ENCODE results near the gene POLR3A. TPM values are rescaled to one million over a fixed set of nuclear protein-coding genes. Genes with fewer than 3 reads are reported as not detected.

Gene POLR3A
- polyA plus RNA-seq, 1 donor (not counting 4 experiments of a cell fraction or from before 2014, with no cell fraction given): 15.5 TPM

DNA sequence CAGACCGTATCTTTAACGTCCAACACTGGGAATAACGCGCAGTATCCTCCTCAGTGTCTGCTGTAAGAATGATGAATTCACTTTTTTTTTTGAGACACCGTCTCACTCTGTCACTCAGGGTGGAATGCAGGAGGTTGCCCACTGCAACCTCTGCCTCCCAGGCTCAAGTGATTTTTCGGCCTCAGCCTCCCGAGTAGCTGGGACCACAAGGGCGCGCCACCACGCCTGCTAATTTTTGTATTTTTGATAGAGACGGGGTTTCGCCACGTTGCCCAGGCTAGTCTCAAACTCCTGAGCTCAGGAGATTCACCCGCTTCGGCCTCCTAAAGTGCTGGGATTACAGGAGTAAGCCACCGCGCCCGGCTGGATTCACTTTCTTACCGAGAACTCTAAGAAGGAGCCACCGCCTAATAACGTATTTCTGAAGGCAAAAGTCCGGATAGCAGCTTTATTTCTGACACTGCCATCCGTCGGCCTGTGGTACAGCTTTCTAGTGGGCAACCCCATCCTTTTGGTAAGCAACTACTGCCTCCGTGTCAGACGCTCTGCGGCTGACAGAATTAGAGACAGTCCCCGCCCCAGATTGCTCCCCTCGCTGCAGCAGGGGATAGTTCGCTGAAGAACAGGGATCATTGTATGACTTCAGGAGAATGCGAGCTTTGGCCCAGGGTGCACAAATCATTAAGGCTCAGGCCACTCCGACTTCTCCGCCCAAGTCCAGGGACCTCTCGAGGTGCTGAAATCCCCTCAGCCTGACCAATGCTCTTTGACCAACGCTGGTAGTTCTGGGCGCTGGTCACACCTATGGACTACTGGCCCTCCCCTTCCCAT is 662 bp downstream of the POLR3A start:
- Histone ChIP-seq H3K36me3 (ENCODE audit: control insufficient read depth in 2 of 2, extremely low read depth in 1 of 2, insufficient read depth in 2 of 2, low read length in 2 of 2) (peaks cover 9 to 22% of the 10 kb centered on the region in 2 experiments), H4K20me1 (ENCODE audit: control insufficient read depth, extremely low read depth, insufficient read depth, low read length) (no peaks in the 10 kb centered on the region), H3K27ac (ENCODE audit: control insufficient read depth, insufficient read depth, low read length) (peak overlapping the region; percentile 85), H3K9me1 (ENCODE audit: control insufficient read depth, extremely low read depth, insufficient read depth, low read length) (no peaks in the 10 kb centered on the region), H3K4me2 (ENCODE audit: control insufficient read depth, extremely low read depth, insufficient read depth, low read depth, low read length) (peak overlapping the region; percentile 81), H3K9ac (ENCODE audit: control insufficient read depth, extremely low read depth, insufficient read depth, low read length) (peak overlapping the region; percentile 98), H3K9me3 (ENCODE audit: control insufficient read depth, low read depth, low read length) (no peaks in the 10 kb centered on the region), H2AFZ (ENCODE audit: control insufficient read depth, low read length) (peak overlapping the region; percentile 84), H3K4me1 (ENCODE audit: control insufficient read depth, extremely low read depth, insufficient read depth, low read length) (peaks cover 37% of the 10 kb centered on the region), H3K4me3 (ENCODE audit: control insufficient read depth in 2 of 3, extremely low read depth in 1 of 3, insufficient read depth in 2 of 3, low read depth in 1 of 3, low read length in 3 of 3) (peak overlapping the region; percentile 96 to 99 (median 99)), H3K79me2 (ENCODE audit: control insufficient read depth, insufficient read depth, low read length) (peaks cover 30% of the 10 kb centered on the region), H3K27me3 (ENCODE audit: control insufficient read depth, extremely low read depth, insufficient read depth, low read length) (no peaks in the 10 kb centered on the region)
- FAIRE-seq (no peak), DNase-seq (ENCODE audit: low read depth, low spot score) (no peak)
- TF ChIP-seq, protein P1, sequence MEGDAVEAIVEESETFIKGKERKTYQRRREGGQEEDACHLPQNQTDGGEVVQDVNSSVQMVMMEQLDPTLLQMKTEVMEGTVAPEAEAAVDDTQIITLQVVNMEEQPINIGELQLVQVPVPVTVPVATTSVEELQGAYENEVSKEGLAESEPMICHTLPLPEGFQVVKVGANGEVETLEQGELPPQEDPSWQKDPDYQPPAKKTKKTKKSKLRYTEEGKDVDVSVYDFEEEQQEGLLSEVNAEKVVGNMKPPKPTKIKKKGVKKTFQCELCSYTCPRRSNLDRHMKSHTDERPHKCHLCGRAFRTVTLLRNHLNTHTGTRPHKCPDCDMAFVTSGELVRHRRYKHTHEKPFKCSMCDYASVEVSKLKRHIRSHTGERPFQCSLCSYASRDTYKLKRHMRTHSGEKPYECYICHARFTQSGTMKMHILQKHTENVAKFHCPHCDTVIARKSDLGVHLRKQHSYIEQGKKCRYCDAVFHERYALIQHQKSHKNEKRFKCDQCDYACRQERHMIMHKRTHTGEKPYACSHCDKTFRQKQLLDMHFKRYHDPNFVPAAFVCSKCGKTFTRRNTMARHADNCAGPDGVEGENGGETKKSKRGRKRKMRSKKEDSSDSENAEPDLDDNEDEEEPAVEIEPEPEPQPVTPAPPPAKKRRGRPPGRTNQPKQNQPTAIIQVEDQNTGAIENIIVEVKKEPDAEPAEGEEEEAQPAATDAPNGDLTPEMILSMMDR (optimal IDR thresholded peaks at IDR 0.05 in 1 of 3, IDR thresholded peaks at IDR 0.05 in 1 of 3, conservative IDR thresholded peaks at IDR 0.05 in 1 of 3; ENCODE audit: extremely low read depth in 1 of 3, insufficient read depth in 2 of 3, low read length in 3 of 3): no peak
- TF ChIP-seq EZH2 (IDR thresholded peaks at IDR 0.05; ENCODE audit: low read length): no peak
- dilution Hi-C loops (cut with MboI; ENCODE audit: extremely low pct_ligation_motif_present, low sequenced_read_pairs): no loop called here

- peaks cover 30% of the 10 kb centered on the region for H3K79me2 ChIP-seq (ENCODE audit: control insufficient read depth, insufficient read depth, low read length)
- H3K27ac ChIP-seq (ENCODE audit: control insufficient read depth, insufficient read depth, low read length): peak overlapping the region; percentile 71
- H2AFZ ChIP-seq (ENCODE audit: control insufficient read depth, low read length): peak overlapping the region; percentile 2
- H3K36me3 ChIP-seq (ENCODE audit: control insufficient read depth in 2 of 2, extremely low read depth in 1 of 2, insufficient read depth in 2 of 2, low read length in 2 of 2): peaks cover 29 to 39% of the 10 kb centered on the region in 2 experiments
- peak overlapping the region in 1 of 3 experiments; percentile 4 for H3K4me3 ChIP-seq (ENCODE audit: control insufficient read depth in 2 of 3, extremely low read depth in 1 of 3, insufficient read depth in 2 of 3, low read depth in 1 of 3, low read length in 3 of 3)
- no peaks in the 10 kb centered on the region for H3K27me3 ChIP-seq (ENCODE audit: control insufficient read depth, extremely low read depth, insufficient read depth, low read length)
- FAIRE-seq: peak; percentile 77
- TF ChIP-seq, protein P1 (optimal IDR thresholded peaks at IDR 0.05 in 1 of 3, IDR thresholded peaks at IDR 0.05 in 1 of 3, conservative IDR thresholded peaks at IDR 0.05 in 1 of 3; ENCODE audit: extremely low read depth in 1 of 3, insufficient read depth in 2 of 3, low read length in 3 of 3): no peak
- no peak for TF ChIP-seq EZH2 (IDR thresholded peaks at IDR 0.05; ENCODE audit: low read length)
- peaks cover 37% of the 10 kb centered on the region for H3K4me1 ChIP-seq (ENCODE audit: control insufficient read depth, extremely low read depth, insufficient read depth, low read length)
- H4K20me1 ChIP-seq (ENCODE audit: control insufficient read depth, extremely low read depth, insufficient read depth, low read length): no peaks in the 10 kb centered on the region
- H3K4me2 ChIP-seq (ENCODE audit: control insufficient read depth, extremely low read depth, insufficient read depth, low read depth, low read length): peak overlapping the region; percentile 60
- dilution Hi-C loops (cut with MboI; ENCODE audit: extremely low pct_ligation_motif_present, low sequenced_read_pairs): no loop called here
- DNase-seq (ENCODE audit: low read depth, low spot score): no peak
- H3K9me3 ChIP-seq (ENCODE audit: control insufficient read depth, low read depth, low read length): no peaks in the 10 kb centered on the region
- H3K9ac ChIP-seq (ENCODE audit: control insufficient read depth, extremely low read depth, insufficient read depth, low read length): peak overlapping the region; percentile 22
- H3K9me1 ChIP-seq (ENCODE audit: control insufficient read depth, extremely low read depth, insufficient read depth, low read length): no peaks in the 10 kb centered on the region
These were observed 3.5 kb downstream of the POLR3A start for GRCh38 chr10:78025685-78026364.

All from keratinocyte (primary cell).